Measurements from ENCODE around the gene CAMTA1.
A peak's percentile ranks its signal among the peaks of the same experiment; 100 is the strongest.

Gene CAMTA1

DNA sequence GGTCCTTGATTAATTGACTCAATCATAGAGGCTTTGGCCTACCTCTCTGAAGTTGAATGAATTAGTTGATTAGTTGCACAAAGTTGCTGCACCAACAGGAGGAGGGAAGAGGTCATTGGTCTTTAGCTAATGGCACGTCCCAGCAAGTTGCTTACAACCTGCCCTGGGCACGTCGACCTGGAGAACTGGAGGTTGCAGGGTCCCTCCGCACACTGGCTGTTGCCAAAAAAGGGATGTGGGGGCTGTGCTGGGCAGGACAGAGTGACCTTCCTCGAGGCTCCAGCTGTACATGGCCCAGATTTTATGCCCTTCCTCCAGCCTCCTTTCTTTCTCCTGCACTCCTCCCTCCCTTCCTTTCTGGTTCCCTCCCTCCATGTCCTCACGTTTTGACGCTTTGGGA is 755.6 kb downstream of the CAMTA1 start:
- no peak for TF ChIP-seq POLR2A (IDR thresholded peaks at IDR 0.05; ENCODE audit: low read length)
- TF ChIP-seq GATA1 (IDR thresholded peaks at IDR 0.05; ENCODE audit: low read depth, low read length): no peak
- DNase-seq: no peak

DNA sequence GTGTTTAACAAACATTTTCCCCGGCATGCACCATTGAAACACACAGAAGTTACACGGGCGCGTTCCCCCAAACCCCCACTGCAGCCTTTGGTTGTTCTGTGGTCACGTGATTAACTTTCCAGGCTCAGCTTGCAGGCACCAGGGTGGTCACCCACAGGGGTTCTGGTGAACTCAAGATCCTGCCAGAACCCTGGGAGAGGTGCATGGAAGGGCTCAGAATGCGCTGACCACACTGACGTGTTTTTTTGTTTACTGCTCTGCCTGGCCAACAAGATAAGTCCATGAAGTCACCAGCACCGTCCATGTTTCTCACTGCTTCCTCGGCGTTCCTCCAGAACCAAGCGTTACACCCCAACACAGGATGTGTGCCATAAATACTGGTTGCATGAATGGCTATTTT is 756.4 kb downstream of the CAMTA1 start:
- no peak for TF ChIP-seq GATA1 (IDR thresholded peaks at IDR 0.05; ENCODE audit: low read depth, low read length)
- no peak for TF ChIP-seq POLR2A (IDR thresholded peaks at IDR 0.05; ENCODE audit: low read length)
- DNase-seq: no peak

DNA sequence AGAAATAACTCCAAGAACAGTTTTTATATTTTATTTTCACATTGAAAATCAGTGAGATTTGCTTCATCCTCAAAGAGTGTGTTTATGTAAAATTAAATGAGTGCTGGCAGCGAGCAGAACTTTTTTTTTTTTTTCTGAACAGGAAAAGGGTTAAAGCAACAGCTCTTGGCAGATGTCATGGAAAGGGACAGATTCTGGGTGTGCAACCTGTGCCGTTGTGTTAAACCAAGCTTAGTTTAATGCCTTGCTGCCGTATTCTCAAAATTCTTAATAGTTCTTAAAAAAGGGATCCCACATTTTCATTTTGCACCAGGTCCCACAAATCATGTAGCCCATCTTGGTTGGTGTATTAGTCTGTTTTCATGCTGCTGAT is 758.5 kb downstream of the CAMTA1 start:
- DNase-seq: no peak

DNA sequence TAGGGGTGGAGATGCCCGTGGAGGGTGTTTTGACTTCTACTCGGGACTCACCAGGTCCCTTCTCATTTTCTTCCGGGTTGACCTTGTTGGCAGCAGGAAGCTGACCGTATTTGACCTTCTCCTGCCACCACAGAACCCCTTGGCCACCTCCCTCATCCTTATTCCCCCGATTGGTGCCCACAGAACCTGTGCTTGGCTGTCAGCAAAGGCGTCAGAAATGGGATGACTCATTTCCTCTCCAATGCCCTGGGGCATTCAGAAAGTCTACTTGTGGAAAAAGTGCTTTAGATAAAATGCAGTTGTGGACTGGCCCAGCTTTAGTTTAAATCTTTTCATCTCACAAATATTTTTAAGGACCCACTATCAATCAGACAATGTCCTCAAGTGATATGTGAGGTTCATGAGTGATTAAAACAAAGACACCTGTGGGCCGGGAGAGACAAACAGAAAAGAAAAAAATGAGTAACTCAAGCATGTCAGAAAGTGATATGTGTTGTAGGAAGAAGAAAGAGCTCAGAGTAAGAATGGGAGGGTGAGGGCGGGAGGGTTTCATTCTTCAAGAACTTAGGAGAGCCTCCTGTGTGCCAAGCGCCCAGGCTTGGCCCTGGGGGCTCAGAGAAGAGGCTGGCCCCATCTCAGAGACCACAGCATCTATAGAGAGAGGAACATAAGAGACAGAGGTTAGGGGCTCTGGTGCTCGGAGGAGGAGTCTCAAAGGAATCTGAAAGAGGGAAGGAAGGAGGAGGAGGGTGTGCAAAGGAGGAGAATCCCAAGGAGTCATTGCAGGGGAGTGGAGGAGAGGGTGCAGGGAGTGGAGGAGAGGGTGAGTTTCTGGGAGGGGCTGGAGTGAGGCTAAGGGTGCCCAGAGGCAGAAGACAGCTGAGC is 764.3 kb downstream of the CAMTA1 start:
- TF ChIP-seq POLR2A (IDR thresholded peaks at IDR 0.05; ENCODE audit: low read length) (no peak), GATA1 (IDR thresholded peaks at IDR 0.05; ENCODE audit: low read depth, low read length) (no peak)

More for the DNA sequence above, 758.5 kb downstream of the CAMTA1 start:
- no peak for TF ChIP-seq POLR2A (IDR thresholded peaks at IDR 0.05; ENCODE audit: low read length)
- TF ChIP-seq GATA1 (IDR thresholded peaks at IDR 0.05; ENCODE audit: low read depth, low read length): no peak

DNA sequence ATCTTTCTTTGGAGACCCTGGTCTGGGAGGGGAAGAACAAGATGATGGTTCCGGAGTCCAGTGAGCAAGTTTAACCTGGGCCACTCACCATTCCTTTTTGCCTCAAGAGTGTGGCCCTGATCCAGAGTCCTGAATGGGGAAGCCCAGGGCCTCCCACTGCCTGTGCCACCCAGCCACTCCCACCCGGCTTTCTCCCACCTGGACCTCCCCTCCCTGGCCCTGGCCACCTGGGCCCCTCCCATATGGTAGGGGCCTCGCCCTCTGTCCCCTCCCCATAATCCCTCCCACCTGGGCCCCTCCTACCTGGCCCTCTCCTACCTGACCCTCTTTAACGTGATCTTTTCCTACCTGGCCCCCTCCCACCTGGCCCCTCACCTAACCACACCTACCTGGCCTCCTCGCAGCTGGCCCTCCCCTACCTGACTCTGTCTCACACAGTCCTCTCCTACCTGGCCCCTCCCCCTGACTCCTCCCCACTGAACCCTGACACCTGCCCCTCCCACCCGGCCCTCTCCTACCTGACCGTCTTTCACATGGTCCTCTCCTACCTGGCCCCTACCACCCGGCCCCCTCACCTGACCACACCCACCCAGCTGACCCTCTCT is 765.1 kb downstream of the CAMTA1 start:
- TF ChIP-seq POLR2A (IDR thresholded peaks at IDR 0.05; ENCODE audit: low read length) (no peak), GATA1 (IDR thresholded peaks at IDR 0.05; ENCODE audit: low read depth, low read length) (no peak)
- no peak for DNase-seq

More for the DNA sequence above, 764.3 kb downstream of the CAMTA1 start:
- no peak for DNase-seq

DNA sequence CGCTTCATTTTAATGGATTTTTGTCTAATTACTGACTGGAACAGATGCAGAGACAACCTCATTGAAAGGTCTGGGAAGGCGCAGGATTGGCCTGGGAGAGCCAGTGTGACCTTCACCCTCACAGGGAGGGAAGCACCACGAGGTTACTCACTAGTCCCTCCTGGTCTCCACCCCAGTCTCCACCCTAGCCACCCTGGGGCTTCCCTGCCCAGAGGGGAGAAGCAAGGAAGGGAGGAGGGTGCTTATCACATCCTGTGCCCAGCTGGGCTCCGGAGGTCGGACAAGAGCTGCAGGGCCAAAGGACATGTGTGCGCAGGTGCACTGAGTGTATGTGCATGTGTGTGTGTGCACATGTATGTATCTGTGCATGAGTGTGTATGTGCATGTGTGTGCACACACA is 765.7 kb downstream of the CAMTA1 start:
- no peak for DNase-seq
- TF ChIP-seq POLR2A (IDR thresholded peaks at IDR 0.05; ENCODE audit: low read length): no peak
- no peak for TF ChIP-seq GATA1 (IDR thresholded peaks at IDR 0.05; ENCODE audit: low read depth, low read length)

DNA sequence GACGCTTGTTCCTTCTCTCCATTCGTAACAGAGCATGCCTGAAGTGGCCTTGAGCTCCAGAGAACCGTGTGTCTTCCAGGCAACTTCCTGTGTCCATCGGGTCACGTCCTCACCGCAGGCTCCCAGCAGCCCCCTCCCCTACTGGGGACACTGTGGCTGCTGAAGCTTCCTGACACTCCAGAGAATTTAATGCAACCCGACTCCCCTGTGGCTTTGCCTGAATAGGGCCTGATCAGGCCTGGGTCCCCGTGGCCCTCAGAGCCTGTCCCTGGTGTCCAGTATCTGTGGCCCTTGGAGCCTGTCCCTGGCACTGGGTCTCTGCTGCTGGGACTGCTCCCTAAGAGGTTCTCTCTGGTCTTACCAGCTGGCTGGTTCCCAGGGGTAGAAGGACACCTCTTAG is 766.2 kb downstream of the CAMTA1 start:
- TF ChIP-seq POLR2A (IDR thresholded peaks at IDR 0.05; ENCODE audit: low read length): no peak
- no peak for DNase-seq

DNA sequence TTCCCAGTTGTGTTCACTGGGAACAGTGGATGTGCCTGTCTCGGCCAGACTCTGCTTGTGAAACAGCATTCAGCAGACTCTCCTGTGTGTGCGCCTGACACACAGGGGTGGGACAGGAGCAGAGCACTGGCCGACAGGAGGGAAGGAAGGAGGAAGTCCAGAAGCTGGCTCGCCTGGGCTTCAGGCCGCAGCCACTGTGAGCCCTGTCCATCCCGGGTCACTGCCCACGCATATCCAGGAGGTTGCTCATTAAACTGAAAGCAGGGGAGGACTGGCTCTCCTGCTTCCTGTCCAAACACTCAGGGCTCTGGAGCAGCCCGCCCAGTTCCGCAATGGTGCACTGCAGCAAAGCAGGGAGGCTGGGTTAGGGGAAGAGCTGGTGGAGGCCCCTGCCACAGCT is 767.1 kb downstream of the CAMTA1 start:
- no peak for DNase-seq
- no peak for TF ChIP-seq POLR2A (IDR thresholded peaks at IDR 0.05; ENCODE audit: low read length)

DNA sequence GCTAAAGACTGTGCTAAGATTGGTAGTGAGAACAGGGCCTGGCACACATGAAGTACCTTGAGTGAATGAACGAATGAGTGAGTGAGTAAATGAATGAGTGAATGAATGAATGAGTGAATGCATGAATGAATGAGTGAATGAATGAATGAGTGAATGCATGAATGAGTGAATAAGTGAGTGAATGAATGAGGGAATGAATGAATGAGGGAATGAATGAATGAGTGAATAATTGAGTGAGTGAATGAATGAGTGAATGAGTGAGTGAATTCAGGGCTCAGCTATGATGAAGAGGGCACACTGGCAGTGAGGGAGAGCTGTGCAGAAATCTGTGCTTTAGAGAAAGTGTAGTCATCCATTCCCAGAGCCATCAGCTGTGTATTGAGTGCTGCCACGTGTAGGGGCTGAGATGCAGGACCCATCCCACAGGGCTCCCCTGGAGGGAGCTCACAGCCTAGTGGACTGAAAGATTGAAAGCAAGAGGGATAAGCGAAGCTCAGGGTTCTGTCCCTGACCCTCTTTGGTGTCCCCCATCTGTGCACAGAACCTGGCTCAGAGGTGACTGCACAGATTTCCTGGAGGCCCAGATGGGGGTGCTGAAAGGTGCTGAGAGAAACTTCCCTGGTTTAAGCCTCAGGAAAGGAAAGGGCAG is 767.9 kb downstream of the CAMTA1 start:
- DNase-seq: peak in 1 of 2 experiments; percentile 10
- TF ChIP-seq GATA1 (IDR thresholded peaks at IDR 0.05; ENCODE audit: low read depth, low read length) (no peak), POLR2A (IDR thresholded peaks at IDR 0.05; ENCODE audit: low read length) (no peak)

DNA sequence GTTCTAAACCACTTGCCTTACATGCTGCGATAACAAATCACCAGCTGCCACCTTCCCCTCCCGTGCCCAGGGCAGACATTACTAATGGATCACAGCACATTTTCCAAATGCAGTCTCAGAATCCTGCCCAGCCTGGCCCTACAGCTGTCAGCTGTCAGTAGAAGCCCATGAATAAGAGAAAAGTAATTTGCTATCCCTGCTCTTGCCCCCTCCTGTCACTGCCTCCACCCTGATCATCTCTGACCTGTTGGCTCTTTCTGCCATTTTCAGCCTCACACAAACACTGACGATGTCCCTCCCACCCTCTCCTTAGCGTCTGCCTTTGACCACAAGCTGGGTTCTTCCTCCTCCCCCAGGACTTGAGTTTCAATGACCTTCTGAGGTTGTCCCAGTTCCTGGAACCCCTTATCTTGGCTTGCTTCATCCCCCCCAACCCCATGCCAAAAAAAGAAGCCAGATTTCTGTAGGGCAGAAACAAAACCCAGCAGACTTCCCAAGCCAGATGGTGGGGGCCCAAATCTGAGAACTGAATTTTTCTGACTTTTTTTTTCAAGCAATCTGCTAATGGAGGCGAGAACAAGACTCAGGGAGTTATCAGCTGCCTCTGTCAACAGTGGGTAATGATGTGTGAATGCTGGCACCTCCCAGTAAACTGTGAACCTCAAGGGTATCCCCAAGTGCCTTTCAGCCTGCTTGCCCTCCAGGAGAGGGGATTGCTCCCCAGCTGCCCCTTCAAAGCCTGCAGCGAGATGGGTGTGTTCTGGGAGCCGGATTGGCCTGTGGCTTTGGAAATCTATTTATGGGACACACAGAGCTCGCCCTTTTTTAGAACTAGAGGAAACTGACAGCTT is 769.4 kb downstream of the CAMTA1 start:
- no peak for DNase-seq
- TF ChIP-seq GATA1 (IDR thresholded peaks at IDR 0.05; ENCODE audit: low read depth, low read length): no peak
- no peak for TF ChIP-seq POLR2A (IDR thresholded peaks at IDR 0.05; ENCODE audit: low read length)

DNA sequence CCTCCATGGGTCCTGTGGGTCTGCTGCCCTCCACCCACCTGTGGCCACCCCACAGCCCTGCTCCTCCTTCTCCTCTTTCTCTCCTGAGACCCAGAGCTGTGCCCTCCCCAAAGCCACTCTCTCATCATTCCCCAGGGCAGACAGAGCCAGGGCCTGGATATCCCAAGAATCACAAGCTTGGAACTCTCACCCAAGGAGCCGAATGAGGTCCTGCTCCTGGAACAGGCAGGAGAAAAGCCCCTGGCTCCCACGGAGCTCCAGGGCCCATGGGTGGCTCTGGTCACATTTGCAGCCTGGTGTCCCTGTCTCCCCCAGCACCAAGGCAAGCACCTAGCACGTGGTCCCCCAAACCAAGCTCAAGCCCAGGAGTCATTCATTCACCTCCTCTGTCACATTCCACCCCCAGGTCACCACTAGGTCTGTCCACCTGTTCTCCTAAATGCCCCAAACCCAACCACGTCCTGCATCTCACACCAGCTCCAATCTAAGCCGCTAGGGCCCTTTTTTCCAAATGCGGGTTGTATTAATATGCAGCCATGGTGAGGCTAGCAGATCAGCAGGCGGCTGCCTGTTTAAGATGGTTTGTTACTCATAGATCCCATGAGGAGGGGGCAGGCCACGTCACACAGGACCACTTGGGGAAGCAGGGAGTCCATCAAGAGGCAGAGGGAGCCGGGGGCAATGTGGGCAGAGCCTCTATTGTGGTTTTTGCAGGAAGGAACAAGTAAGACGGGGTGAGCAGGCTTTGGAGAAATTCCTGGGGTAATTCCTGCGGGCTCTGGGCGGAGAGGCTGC is 770.3 kb downstream of the CAMTA1 start:
- no peak for TF ChIP-seq POLR2A (IDR thresholded peaks at IDR 0.05; ENCODE audit: low read length)
- no peak for TF ChIP-seq GATA1 (IDR thresholded peaks at IDR 0.05; ENCODE audit: low read depth, low read length)

DNA sequence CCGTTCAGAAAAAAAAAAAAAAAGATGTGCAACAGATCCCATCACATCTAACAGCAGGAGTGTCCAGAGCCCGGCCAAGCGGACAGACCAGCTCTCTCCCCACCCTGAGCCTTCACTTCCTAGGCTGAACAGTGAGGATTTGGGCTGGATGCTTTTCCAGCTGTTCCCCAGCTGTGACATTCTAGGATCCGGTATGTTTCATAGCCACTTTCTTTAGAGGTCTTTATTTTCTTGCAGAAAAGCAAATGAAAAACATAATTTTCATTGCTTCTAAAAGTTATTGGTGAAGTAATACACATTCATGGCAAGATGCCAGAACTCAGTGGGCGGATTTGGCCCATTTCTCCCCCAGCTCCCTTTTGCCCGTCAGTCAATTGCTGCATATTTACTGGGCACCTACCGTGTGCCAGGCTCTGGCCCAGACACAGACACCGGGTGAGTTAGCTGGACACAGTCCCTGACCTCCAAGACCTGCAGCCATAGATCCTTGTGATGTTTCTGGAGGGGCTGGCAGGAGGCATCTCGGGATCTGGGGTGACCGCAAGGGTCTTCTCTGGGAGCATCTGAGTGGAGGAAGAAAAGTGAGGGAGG is 772.1 kb downstream of the CAMTA1 start:
- TF ChIP-seq POLR2A (IDR thresholded peaks at IDR 0.05; ENCODE audit: low read length) (no peak), GATA1 (IDR thresholded peaks at IDR 0.05; ENCODE audit: low read depth, low read length) (no peak)
- DNase-seq: no peak

More for the DNA sequence above, 770.3 kb downstream of the CAMTA1 start:
- no peak for DNase-seq

DNA sequence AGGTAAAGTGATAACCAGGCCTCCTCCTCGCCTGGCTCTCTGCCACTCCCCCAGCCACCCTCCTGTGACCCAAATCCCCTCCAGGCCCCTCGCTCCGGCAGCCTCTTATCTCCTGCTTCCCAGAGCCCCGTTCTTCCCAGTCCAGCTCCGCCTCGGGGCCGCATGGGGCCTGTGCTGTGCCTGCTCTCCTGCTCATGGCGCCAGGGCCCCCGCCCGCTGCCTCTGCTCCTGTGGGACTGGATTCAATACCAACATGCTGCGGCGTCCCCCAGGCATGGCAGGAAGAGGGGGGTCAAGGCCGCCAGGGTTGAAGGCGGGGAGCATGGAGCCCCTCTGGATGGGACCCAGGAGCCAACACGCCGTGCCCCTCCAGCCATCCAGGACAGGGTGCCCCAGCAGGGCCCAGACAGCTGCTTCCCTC is 772.8 kb downstream of the CAMTA1 start:
- DNase-seq: no peak
- no peak for TF ChIP-seq POLR2A (IDR thresholded peaks at IDR 0.05; ENCODE audit: low read length)
- TF ChIP-seq GATA1 (IDR thresholded peaks at IDR 0.05; ENCODE audit: low read depth, low read length): no peak

All from erythroblast (primary cell).